GM12874 (cell line): ENCODE results near the gene CUL1.

Experiments
- TF ChIP-seq, protein P1 (sequence below): IDR thresholded peaks from 2 replicates; pipeline ENCODE4 v1.5.1; 2011; ENCODE audit warnings: low read depth, mild to moderate bottlenecking, control low read depth, low read length, moderate library complexity; ENCODE audit not compliant: insufficient read depth

CUL1 gene

DNA sequence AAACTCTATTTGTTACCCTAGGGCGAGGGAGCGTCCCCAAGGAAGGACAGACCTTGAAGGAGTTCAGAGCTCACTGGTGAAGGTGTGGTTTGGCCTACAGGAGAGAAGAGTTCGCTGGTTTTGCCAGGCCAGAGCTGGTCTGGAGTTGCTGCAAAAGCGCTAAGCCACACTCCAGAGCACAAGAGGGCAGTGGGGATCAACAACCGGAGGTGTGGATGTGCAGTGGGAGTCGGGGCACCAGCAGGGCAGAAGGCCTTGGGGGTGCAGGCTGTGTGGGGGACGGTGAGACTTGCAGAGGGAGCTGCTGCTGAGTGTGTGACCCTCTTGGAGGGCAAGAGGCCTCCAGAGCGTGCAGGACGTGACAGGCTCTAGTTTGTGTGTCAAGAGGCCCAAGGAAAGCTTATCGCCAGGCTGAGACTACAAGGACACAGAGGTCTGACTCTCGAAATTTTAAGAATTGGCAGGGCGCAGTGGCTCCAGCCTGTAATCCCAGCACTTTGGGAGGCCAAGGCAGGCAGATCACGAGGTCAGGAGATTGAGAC is 14.3 kb upstream of the CUL1 start:
- TF ChIP-seq, protein P1, sequence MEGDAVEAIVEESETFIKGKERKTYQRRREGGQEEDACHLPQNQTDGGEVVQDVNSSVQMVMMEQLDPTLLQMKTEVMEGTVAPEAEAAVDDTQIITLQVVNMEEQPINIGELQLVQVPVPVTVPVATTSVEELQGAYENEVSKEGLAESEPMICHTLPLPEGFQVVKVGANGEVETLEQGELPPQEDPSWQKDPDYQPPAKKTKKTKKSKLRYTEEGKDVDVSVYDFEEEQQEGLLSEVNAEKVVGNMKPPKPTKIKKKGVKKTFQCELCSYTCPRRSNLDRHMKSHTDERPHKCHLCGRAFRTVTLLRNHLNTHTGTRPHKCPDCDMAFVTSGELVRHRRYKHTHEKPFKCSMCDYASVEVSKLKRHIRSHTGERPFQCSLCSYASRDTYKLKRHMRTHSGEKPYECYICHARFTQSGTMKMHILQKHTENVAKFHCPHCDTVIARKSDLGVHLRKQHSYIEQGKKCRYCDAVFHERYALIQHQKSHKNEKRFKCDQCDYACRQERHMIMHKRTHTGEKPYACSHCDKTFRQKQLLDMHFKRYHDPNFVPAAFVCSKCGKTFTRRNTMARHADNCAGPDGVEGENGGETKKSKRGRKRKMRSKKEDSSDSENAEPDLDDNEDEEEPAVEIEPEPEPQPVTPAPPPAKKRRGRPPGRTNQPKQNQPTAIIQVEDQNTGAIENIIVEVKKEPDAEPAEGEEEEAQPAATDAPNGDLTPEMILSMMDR, result no peak

DNA sequence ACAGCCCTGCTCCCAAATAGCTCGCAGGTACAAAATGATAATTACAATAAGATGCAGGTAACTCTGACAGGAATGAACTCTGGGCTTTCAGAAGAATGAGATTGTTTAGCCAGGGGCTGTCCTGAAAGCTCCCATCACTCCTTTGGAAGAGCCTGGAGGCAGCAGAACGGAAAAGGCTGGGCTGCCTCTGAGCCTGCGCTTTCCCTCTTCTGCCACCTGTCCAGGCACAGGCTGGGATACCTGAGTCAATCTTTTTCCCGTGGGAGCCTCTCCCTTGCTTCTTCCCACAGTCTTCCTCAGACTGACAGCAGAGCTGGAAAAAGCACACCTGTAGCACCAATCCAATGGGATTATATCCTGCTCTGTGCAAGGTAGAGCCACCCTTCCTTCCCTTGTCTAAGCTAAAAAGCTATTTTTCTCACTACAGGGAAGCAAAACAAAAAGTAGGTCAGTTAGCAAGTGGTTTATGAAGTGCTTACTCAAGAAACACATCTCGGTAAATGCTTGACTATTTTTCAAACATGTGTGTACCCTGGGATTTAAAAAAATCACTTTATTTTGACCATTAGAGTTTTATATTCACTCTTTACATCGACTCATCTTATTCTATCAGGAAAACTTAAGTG is 12.3 kb upstream of the CUL1 start:
- TF ChIP-seq, protein P1, result no peak

DNA sequence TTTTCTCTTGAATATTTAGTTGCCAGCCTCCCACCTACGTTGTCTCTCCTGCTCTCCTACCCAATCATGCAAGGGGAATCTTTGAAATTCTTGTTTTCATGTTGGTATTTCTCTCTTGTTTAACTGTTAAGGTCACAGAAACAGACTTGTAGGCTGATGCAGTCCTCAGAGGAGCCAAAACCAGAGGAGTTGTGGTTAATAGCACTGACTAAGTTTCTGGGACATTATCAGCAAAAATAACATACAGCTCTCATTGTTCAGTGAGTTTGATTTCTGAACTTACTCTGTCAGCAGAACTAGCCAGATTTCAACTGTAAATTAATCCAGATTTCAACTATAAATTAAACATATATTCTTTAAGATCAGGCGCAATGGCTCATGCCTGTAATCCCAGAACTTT is 11.1 kb upstream of the CUL1 start:
- TF ChIP-seq, protein P1, result no peak

DNA sequence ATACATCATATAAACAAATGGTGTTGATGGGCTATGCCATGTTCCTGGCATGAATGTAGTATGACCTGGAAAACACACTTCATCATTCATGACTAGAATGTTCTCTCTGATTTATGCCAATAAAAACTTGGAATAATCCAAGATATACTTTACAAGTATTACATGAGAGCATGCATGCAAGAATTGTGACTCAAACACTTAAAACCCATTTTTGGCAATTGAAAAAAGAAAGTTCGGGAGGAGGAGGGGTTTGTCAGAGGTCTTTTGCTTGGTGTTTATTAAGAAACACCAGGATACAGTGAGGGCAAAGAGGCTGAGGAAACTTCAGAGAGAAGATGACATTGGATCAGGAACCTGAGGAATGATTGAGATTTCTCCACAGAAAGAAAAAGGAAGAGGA is 10.2 kb upstream of the CUL1 start:
- TF ChIP-seq, protein P1, result no peak

- TF ChIP-seq, protein P1, result no peak
These were observed 5.1 kb upstream of the CUL1 start for GRCh38 chr7:148693651-148694050.

GRCh38 chr7:148694631-148695030 is 4.1 kb upstream of the CUL1 start:
- TF ChIP-seq, protein P1, result no peak

GRCh38 chr7:148695953-148696352 is 2.8 kb upstream of the CUL1 start:
- TF ChIP-seq, protein P1, result no peak
